Glutamatergic neuron (in vitro differentiated cells): ENCODE data around the gene SPOCK1. TPM values are rescaled to one million over a fixed set of nuclear protein-coding genes. Genes with fewer than 3 reads are reported as not detected.

Experiments
- DNase-seq: peaks from one replicate; pipeline ENCODE4 v3.0.0; 2022
- H3K27ac Mint-ChIP-seq: one replicate; pipeline ENCODE4 v1.8.0; 2020; ENCODE audit warnings: mild to moderate bottlenecking, mixed read lengths, inconsistent platforms; ENCODE audit not compliant: unreplicated experiment
- H3K27me3 Mint-ChIP-seq: one replicate; pipeline ENCODE4 v1.8.0; 2020; ENCODE audit warnings: mild to moderate bottlenecking, moderate library complexity, mixed read lengths, inconsistent platforms; ENCODE audit not compliant: unreplicated experiment
- H3K36me3 Mint-ChIP-seq: one replicate; pipeline ENCODE4 v1.8.0; 2020; ENCODE audit warnings: mild to moderate bottlenecking, mixed read lengths, inconsistent platforms; ENCODE audit not compliant: unreplicated experiment
- H3K4me1 Mint-ChIP-seq: one replicate; pipeline ENCODE4 v1.8.0; 2020; ENCODE audit warnings: mild to moderate bottlenecking, low read depth, mixed read lengths, inconsistent platforms; ENCODE audit not compliant: unreplicated experiment
- H3K4me3 Mint-ChIP-seq: one replicate; pipeline ENCODE4 v1.8.0; 2020; ENCODE audit warnings: mild to moderate bottlenecking, mixed read lengths, inconsistent platforms; ENCODE audit not compliant: unreplicated experiment
- H3K9me3 Mint-ChIP-seq: one replicate; pipeline ENCODE4 v1.8.0; 2020; ENCODE audit warnings: mild to moderate bottlenecking, moderate library complexity, mixed read lengths, inconsistent platforms; ENCODE audit not compliant: unreplicated experiment
- CTCF ChIP-seq: fragments of 200-600 bp; sonication (generic); IDR thresholded peaks from one replicate; pipeline ENCODE4 v1.5.0; 2021; ENCODE audit not compliant: partially characterized antibody, unreplicated experiment
- total RNA-seq: library from RNA; stranded (reverse); fragmentation: NEBNext Ultra II Directional; extraction: Animal tissue kit (Norgen Biotek cat#: 25700); gene quantifications from one replicate; pipeline ENCODE4 v1.2.1, GENCODE V29; 2021; ENCODE audit not compliant: unreplicated experiment

SPOCK1 gene
- total RNA-seq, 1 donor from 2014 or later: 25.4 TPM

- Mint-ChIP-seq H3K27me3 (no peaks in the 10 kb centered on the region), H3K4me1 (no peaks in the 10 kb centered on the region), H3K27ac (no peak overlapping the region), H3K36me3 (no peaks in the 10 kb centered on the region), H3K9me3 (peaks cover 2% of the 10 kb centered on the region), H3K4me3 (no peak overlapping the region)
- TF ChIP-seq CTCF: no peak
- DNase-seq: no peak
Observed at GRCh38 chr5:137342764-137343163, 156.4 kb downstream of the SPOCK1 start.

- TF ChIP-seq CTCF: no peak
- H3K4me1 Mint-ChIP-seq: no peaks in the 10 kb centered on the region
- no peak overlapping the region for H3K27ac Mint-ChIP-seq
Observed at GRCh38 chr5:137341831-137342230, 157.3 kb downstream of the SPOCK1 start.

GRCh38 chr5:137340881-137341280, 158.2 kb downstream of the SPOCK1 start:
- no peaks in the 10 kb centered on the region for H3K9me3 Mint-ChIP-seq
- no peak overlapping the region for H3K4me3 Mint-ChIP-seq
- DNase-seq: no peak
- no peak overlapping the region for H3K27ac Mint-ChIP-seq
- H3K4me1 Mint-ChIP-seq: no peaks in the 10 kb centered on the region
- no peaks in the 10 kb centered on the region for H3K27me3 Mint-ChIP-seq
- no peaks in the 10 kb centered on the region for H3K36me3 Mint-ChIP-seq
- TF ChIP-seq CTCF: no peak

More at GRCh38 chr5:137341831-137342230, 157.3 kb downstream of the SPOCK1 start:
- no peaks in the 10 kb centered on the region for H3K9me3 Mint-ChIP-seq
- H3K4me3 Mint-ChIP-seq: no peak overlapping the region
- DNase-seq: no peak
- H3K27me3 Mint-ChIP-seq: no peaks in the 10 kb centered on the region
- no peaks in the 10 kb centered on the region for H3K36me3 Mint-ChIP-seq

GRCh38 chr5:137336565-137337120, 162.5 kb downstream of the SPOCK1 start:
- DNase-seq: no peak
- Mint-ChIP-seq H3K4me1 (no peaks in the 10 kb centered on the region), H3K27me3 (no peaks in the 10 kb centered on the region), H3K27ac (no peak overlapping the region), H3K4me3 (no peak overlapping the region), H3K36me3 (no peaks in the 10 kb centered on the region), H3K9me3 (no peaks in the 10 kb centered on the region)
- TF ChIP-seq CTCF: no peak

- Mint-ChIP-seq H3K27me3 (no peaks in the 10 kb centered on the region), H3K4me3 (no peak overlapping the region), H3K4me1 (no peaks in the 10 kb centered on the region), H3K36me3 (no peaks in the 10 kb centered on the region), H3K27ac (no peak overlapping the region), H3K9me3 (no peaks in the 10 kb centered on the region)
- no peak for TF ChIP-seq CTCF
- DNase-seq: no peak
Observed at GRCh38 chr5:137336161-137336560, 163.0 kb downstream of the SPOCK1 start.
